ENCODE measurements around the gene TBC1D14. TPM values are rescaled to one million over a fixed set of nuclear protein-coding genes. Genes with fewer than 3 reads are reported as not detected.

Gene TBC1D14
- total and polyA plus RNA-seq, 2 of the 4 experiments (the other 2 are of a cell fraction), result 31.7 to 40.7 TPM

GRCh38 chr4:6915041-6916005 is 5.7 kb downstream of the TBC1D14 start:
- POLR2A ChIA-PET (ENCODE audit: unreplicated experiment), result no interaction called here
- WGBS, 2 experiments (ENCODE audit: extremely low coverage in 2 of 2, insufficient read length in 1 of 2), result no CpG with 5 or more reads among the region's 18 CpGs
- H2AK5ac ChIP-seq (ENCODE audit: low read depth, low read length), result no peak overlapping the region
- no peak for TF ChIP-seq ELK1 (IDR thresholded peaks at IDR 0.05; ENCODE audit: borderline replicate concordance, low read depth, low read length)
- TF ChIP-seq USF2 (IDR thresholded peaks at IDR 0.05; ENCODE audit: low read depth, low read length), result no peak
- no peak for TF ChIP-seq RAD21 (IDR thresholded peaks at IDR 0.05; ENCODE audit: low read length)
- no peak for TF ChIP-seq RCOR1 (IDR thresholded peaks at IDR 0.05; ENCODE audit: insufficient replicate concordance, low read length)
- TF ChIP-seq POLR2A (IDR thresholded peaks at IDR 0.05; ENCODE audit: low read depth, low read length), result no peak
- no peak for TF ChIP-seq RFX5 (IDR thresholded peaks at IDR 0.05; ENCODE audit: low read depth, low read length)
- no peak for TF ChIP-seq CEBPB (IDR thresholded peaks at IDR 0.05; ENCODE audit: low read depth, low read length)
- TF ChIP-seq SMC3 (IDR thresholded peaks at IDR 0.05; ENCODE audit: low read depth, low read length), result no peak
- TF ChIP-seq BHLHE40 (IDR thresholded peaks at IDR 0.05; ENCODE audit: low read depth, low read length), result no peak
- TF ChIP-seq CHD1 (IDR thresholded peaks at IDR 0.05; ENCODE audit: low read depth, low read length), result no peak
- TF ChIP-seq MAFK (IDR thresholded peaks at IDR 0.05; ENCODE audit: low read depth, low read length), result no peak
- TF ChIP-seq MAZ (IDR thresholded peaks at IDR 0.05; ENCODE audit: borderline replicate concordance, low read depth, low read length), result no peak
- no peak for TF ChIP-seq FOS (IDR thresholded peaks at IDR 0.05; ENCODE audit: low read depth, low read length)
- no peak for TF ChIP-seq NFE2L2 (IDR thresholded peaks at IDR 0.05; ENCODE audit: low read depth, low read length)
- TF ChIP-seq CTCF (conservative IDR thresholded peaks at IDR 0.05; ENCODE audit: low read depth, low read length), result no peak

More at GRCh38 chr4:6915041-6916005, 5.7 kb downstream of the TBC1D14 start:
- H4K20me1 ChIP-seq (ENCODE audit: insufficient read depth, low read length), result peaks cover 33% of the 10 kb centered on the region
- H3K4me2 ChIP-seq (ENCODE audit: low read depth, low read length), result no peak overlapping the region
- H3K9ac ChIP-seq (ENCODE audit: low read depth, low read length), result no peak overlapping the region
- no peak overlapping the region for H4K91ac ChIP-seq (ENCODE audit: insufficient read depth, low read depth, low read length)
- no peak overlapping the region for H2AFZ ChIP-seq (replicated peaks; ENCODE audit: low read length, poor library complexity)
- H3K4me1 ChIP-seq (ENCODE audit: control insufficient read depth, insufficient read depth, low read length), result peaks cover 13% of the 10 kb centered on the region
- H2BK120ac ChIP-seq (ENCODE audit: low read depth, low read length), result no peak overlapping the region
- H2BK5ac ChIP-seq (ENCODE audit: low read depth, low read length, poor library complexity, severe bottlenecking), result no peak overlapping the region
- H3K4me3 ChIP-seq (ENCODE audit: insufficient read depth, low read depth, low read length), result no peak overlapping the region
- H3K9me1 ChIP-seq (ENCODE audit: insufficient read depth, low read length), result peaks cover 12% of the 10 kb centered on the region; the same call in 1 of the 2 replicates
- H3K79me1 ChIP-seq (ENCODE audit: low read depth in 1 of 2, low read length in 2 of 2), result peaks cover 35 to 55% of the 10 kb centered on the region in 2 experiments
- no peak overlapping the region for H3K14ac ChIP-seq (replicated peaks; ENCODE audit: low read depth, low read length)
- CTCF ChIA-PET, result no interaction called here
- H2BK20ac ChIP-seq (ENCODE audit: low read depth, low read length), result no peak overlapping the region
- H4K8ac ChIP-seq (ENCODE audit: low read depth in 2 of 2, low read length in 2 of 2), result no peak overlapping the region
- dilution Hi-C loops (cut with HindIII; ENCODE audit: low sequenced_read_pairs, unreplicated experiment) (no loop called here), in situ Hi-C loops (cut with MboI; ENCODE audit: low sequenced_read_pairs) (no loop called here), intact Hi-C loops (cut with micrococcal nuclease) (no loop called here)
- H3K27me3 ChIP-seq (ENCODE audit: control insufficient read depth, insufficient read depth, low read length), result no peaks in the 10 kb centered on the region
- no peaks in the 10 kb centered on the region for H3K9me3 ChIP-seq (ENCODE audit: control insufficient read depth, insufficient read depth, low read length)
- H2AK9ac ChIP-seq (replicated peaks; ENCODE audit: low read depth, low read length, poor library complexity), result no peak overlapping the region
- DNase-seq (no peak), ATAC-seq (ENCODE audit: low read depth) (no peak)
- no peak overlapping the region for H3K56ac ChIP-seq (ENCODE audit: extremely low read depth, insufficient read depth, low read length)
- no peaks in the 10 kb centered on the region for H3K36me3 ChIP-seq (ENCODE audit: control insufficient read depth, insufficient read depth, low read length)
- BruUV-seq (replicated peaks), result no TSS peak
- no peak overlapping the region for H3K23ac ChIP-seq (ENCODE audit: low read depth, low read length)
- no peak overlapping the region for H3K4ac ChIP-seq (ENCODE audit: low read depth, low read length)
- no peak overlapping the region for H2BK15ac ChIP-seq (ENCODE audit: low read depth, low read length)
- no peak overlapping the region for H3K18ac ChIP-seq (ENCODE audit: low read depth, low read length)
- H3K27ac ChIP-seq (ENCODE audit: insufficient read depth, low read length), result no peak overlapping the region
- H4K5ac ChIP-seq (ENCODE audit: low read depth, low read length), result no peak overlapping the region
